ENCODE results near the gene NR1H2.
"Not testable (repeated sequence)": the region's sequence is repeated elsewhere in the genome, so short reads cannot be mapped to it uniquely, and the experiment has no call there.

Gene NR1H2

GRCh38 chr19:50380751-50381151 lies 4.5 kb downstream of the NR1H2 start:
- Mint-ChIP-seq H3K27ac (peak overlapping the region; percentile 16), H3K27me3 (no peaks in the 10 kb centered on the region), H3K36me3 (peaks cover 8% of the 10 kb centered on the region), H3K4me1 (ENCODE audit: low read depth) (peaks cover 37% of the 10 kb centered on the region), H3K4me3 (no peak overlapping the region), H3K9me3 (ENCODE audit: low read depth) (no peaks in the 10 kb centered on the region)

GRCh38 chr19:50381881-50382729 lies 5.8 kb downstream of the NR1H2 start:
- Mint-ChIP-seq H3K9me3 (ENCODE audit: low read depth) (no peaks in the 10 kb centered on the region), H3K27me3 (no peaks in the 10 kb centered on the region), H3K4me3 (no peak overlapping the region), H3K27ac (no peak overlapping the region), H3K36me3 (peaks cover 8% of the 10 kb centered on the region), H3K4me1 (ENCODE audit: low read depth) (peaks cover 33% of the 10 kb centered on the region)

- Mint-ChIP-seq H3K27me3 (no peaks in the 10 kb centered on the region), H3K4me1 (ENCODE audit: low read depth) (peaks cover 33% of the 10 kb centered on the region), H3K4me3 (peak overlapping the region; percentile 99), H3K9me3 (ENCODE audit: low read depth) (no peaks in the 10 kb centered on the region), H3K36me3 (peaks cover 12% of the 10 kb centered on the region), H3K27ac (peak overlapping the region; percentile 98)
Observed at GRCh38 chr19:50383001-50383851, 7.0 kb downstream of the NR1H2 start.

- Mint-ChIP-seq H3K27me3 (no peaks in the 10 kb centered on the region), H3K4me3 (peak within 1 kb of the TSS; percentile 99), H3K27ac (peak within 1 kb of the TSS; percentile 98), H3K4me1 (ENCODE audit: low read depth) (peaks cover 33% of the 10 kb centered on the region), H3K9me3 (ENCODE audit: low read depth) (no peaks in the 10 kb centered on the region), H3K36me3 (peaks cover 11% of the 10 kb centered on the region)
Observed at GRCh38 chr19:50383852-50384684, 7.8 kb downstream of the NR1H2 start, which contains the start of gene POLD1. POLD1 (plus strand) TSS chr19:50384347; CDS start chr19:50398852, 14,505 bp downstream.

- Mint-ChIP-seq H3K4me1 (ENCODE audit: low read depth) (peaks cover 29% of the 10 kb centered on the region), H3K36me3 (peaks cover 8% of the 10 kb centered on the region), H3K27me3 (no peaks in the 10 kb centered on the region), H3K27ac (peak overlapping the region; percentile 98), H3K9me3 (ENCODE audit: low read depth) (no peaks in the 10 kb centered on the region), H3K4me3 (peak overlapping the region; percentile 99)
Observed at GRCh38 chr19:50384685-50385535, 8.7 kb downstream of the NR1H2 start.

- Mint-ChIP-seq H3K4me1 (ENCODE audit: low read depth) (peaks cover 27% of the 10 kb centered on the region), H3K27ac (peak overlapping the region; percentile 22), H3K27me3 (no peaks in the 10 kb centered on the region), H3K4me3 (peak overlapping the region; percentile 77), H3K36me3 (peaks cover 8% of the 10 kb centered on the region), H3K9me3 (ENCODE audit: low read depth) (no peaks in the 10 kb centered on the region)
Observed at GRCh38 chr19:50387176-50387867, 11.1 kb downstream of the NR1H2 start.

- Mint-ChIP-seq H3K27me3 (no peaks in the 10 kb centered on the region), H3K4me1 (ENCODE audit: low read depth) (peaks cover 27% of the 10 kb centered on the region), H3K9me3 (ENCODE audit: low read depth) (no peaks in the 10 kb centered on the region), H3K27ac (peak overlapping the region; percentile 22), H3K4me3 (peak overlapping the region; percentile 77), H3K36me3 (peaks cover 8% of the 10 kb centered on the region)
Observed at GRCh38 chr19:50387868-50388245, 11.6 kb downstream of the NR1H2 start.

- H3K36me3 Mint-ChIP-seq; H3K27ac Mint-ChIP-seq; H3K4me1 Mint-ChIP-seq (ENCODE audit: low read depth); H3K27me3 Mint-ChIP-seq; H3K9me3 Mint-ChIP-seq (ENCODE audit: low read depth); H3K4me3 Mint-ChIP-seq: not testable (repeated sequence)
Observed at GRCh38 chr19:50390295-50390694, 14.0 kb downstream of the NR1H2 start.

GRCh38 chr19:50390952-50391351 lies 14.7 kb downstream of the NR1H2 start:
- not testable (repeated sequence) for H3K27me3 Mint-ChIP-seq; H3K27ac Mint-ChIP-seq; H3K4me1 Mint-ChIP-seq (ENCODE audit: low read depth); H3K9me3 Mint-ChIP-seq (ENCODE audit: low read depth); H3K36me3 Mint-ChIP-seq; H3K4me3 Mint-ChIP-seq

GRCh38 chr19:50392759-50393158 lies 16.5 kb downstream of the NR1H2 start:
- Mint-ChIP-seq H3K9me3 (ENCODE audit: low read depth) (no peaks in the 10 kb centered on the region), H3K4me1 (ENCODE audit: low read depth) (peaks cover under 1% of the 10 kb centered on the region), H3K36me3 (peaks cover 4% of the 10 kb centered on the region), H3K27ac (no peak overlapping the region), H3K27me3 (no peaks in the 10 kb centered on the region), H3K4me3 (no peak overlapping the region)

- Mint-ChIP-seq H3K27ac (no peak overlapping the region), H3K9me3 (ENCODE audit: low read depth) (no peaks in the 10 kb centered on the region), H3K27me3 (no peaks in the 10 kb centered on the region), H3K36me3 (peaks cover 2% of the 10 kb centered on the region), H3K4me3 (no peak overlapping the region), H3K4me1 (ENCODE audit: low read depth) (no peaks in the 10 kb centered on the region)
Observed at GRCh38 chr19:50393589-50393988, 17.3 kb downstream of the NR1H2 start.

- H3K27ac Mint-ChIP-seq = no peak overlapping the region
- no peaks in the 10 kb centered on the region for H3K9me3 Mint-ChIP-seq (ENCODE audit: low read depth)
- no peaks in the 10 kb centered on the region for H3K4me1 Mint-ChIP-seq (ENCODE audit: low read depth)
- no peak overlapping the region for H3K4me3 Mint-ChIP-seq
- peaks cover 2% of the 10 kb centered on the region for H3K36me3 Mint-ChIP-seq
- H3K27me3 Mint-ChIP-seq = no peaks in the 10 kb centered on the region
Observed at GRCh38 chr19:50394017-50394416, 17.8 kb downstream of the NR1H2 start.

GRCh38 chr19:50398675-50399367 lies 22.6 kb downstream of the NR1H2 start:
- no peak overlapping the region for H3K27ac Mint-ChIP-seq
- no peaks in the 10 kb centered on the region for H3K27me3 Mint-ChIP-seq
- H3K9me3 Mint-ChIP-seq (ENCODE audit: low read depth) = no peaks in the 10 kb centered on the region
- H3K36me3 Mint-ChIP-seq = peaks cover 5% of the 10 kb centered on the region
- H3K4me3 Mint-ChIP-seq = no peak overlapping the region
- no peaks in the 10 kb centered on the region for H3K4me1 Mint-ChIP-seq (ENCODE audit: low read depth)

Data from activated naive CD8-positive, alpha-beta T cell (primary cell).